OCI-LY1 (cell line): ENCODE data around the gene AQP1.

Experiments used
- H2AFZ ChIP-seq: fragments of 200-600 bp; sonication (generic), shearing (Covaris generic); 2 replicates; pipeline ENCODE4 v1.6.0; 2014; ENCODE audit warnings: antibody characterized with exemption, mild to moderate bottlenecking, low read length
- H3F3A ChIP-seq: fragments of 200-600 bp; sonication (generic), shearing (Covaris generic); 2 replicates; pipeline ENCODE4 v1.6.0; 2014; ENCODE audit warnings: mild to moderate bottlenecking, antibody characterized with exemption, low read length, moderate library complexity; ENCODE audit not compliant: insufficient read depth
- H3K27ac ChIP-seq: fragments of 200-600 bp; sonication (generic); 2 replicates; pipeline ENCODE4 v1.5.1; 2014; ENCODE audit warnings: low read length, mixed run types, mild to moderate bottlenecking, low read depth; ENCODE audit not compliant: poor library complexity, severe bottlenecking
- H3K27me3 ChIP-seq: fragments of 200-600 bp; sonication (generic); 2 replicates; pipeline ENCODE4 v1.6.0; 2014; ENCODE audit warnings: antibody characterized with exemption, mild to moderate bottlenecking, low read length, moderate library complexity; ENCODE audit not compliant: insufficient read depth
- H3K36me3 ChIP-seq: fragments of 200-600 bp; sonication (generic); 2 replicates; pipeline ENCODE4 v1.6.1; 2014; ENCODE audit warnings: mild to moderate bottlenecking, antibody characterized with exemption, low read length, moderate library complexity, mixed read lengths; ENCODE audit not compliant: insufficient read depth
- H3K4me1 ChIP-seq: fragments of 200-600 bp; sonication (generic); 2 replicates; pipeline ENCODE4 v1.5.1; 2014; ENCODE audit warnings: mild to moderate bottlenecking, low read length, moderate library complexity; ENCODE audit not compliant: insufficient read depth, severe bottlenecking
- H3K4me2 ChIP-seq: fragments of 200-600 bp; sonication (generic), shearing (Covaris generic); 2 replicates; pipeline ENCODE4 v1.6.1; 2014; ENCODE audit warnings: low read length
- H3K4me3 ChIP-seq: fragments of 200-600 bp; sonication (generic); 2 replicates; pipeline ENCODE4 v1.5.1; 2014; ENCODE audit warnings: low read length, low read depth, mild to moderate bottlenecking, mixed read lengths; ENCODE audit not compliant: poor library complexity, severe bottlenecking
- H3K79me2 ChIP-seq: fragments of 200-600 bp; shearing (Covaris generic); 2 replicates; pipeline ENCODE4 v1.6.1; 2016; ENCODE audit warnings: mixed run types, low read length, mixed read lengths; ENCODE audit not compliant: insufficient read depth
- H3K9ac ChIP-seq: fragments of 200-600 bp; sonication (generic), shearing (Covaris generic); 2 replicates; pipeline ENCODE4 v1.6.1; 2014; ENCODE audit warnings: mild to moderate bottlenecking, low read length, mixed read lengths
- H3K9me2 ChIP-seq: fragments of 200-600 bp; sonication (generic), shearing (Covaris generic); 2 replicates; pipeline ENCODE4 v1.6.1; 2014; ENCODE audit warnings: low read depth, mild to moderate bottlenecking, low read length, mixed read lengths
- H3K9me3 ChIP-seq: fragments of 200-600 bp; shearing (Covaris generic); 2 replicates; pipeline ENCODE4 v1.6.1; 2014; ENCODE audit warnings: low read length, mixed read lengths
- H4K20me1 ChIP-seq: fragments of 200-600 bp; sonication (generic), shearing (Covaris generic); 2 replicates; pipeline ENCODE4 v1.6.0; 2016; ENCODE audit warnings: mild to moderate bottlenecking, low read length; ENCODE audit not compliant: insufficient read depth
- EZH2 ChIP-seq: fragments of 200-600 bp; sonication (generic), shearing (Covaris generic); IDR thresholded peaks from 2 replicates; pipeline ENCODE4 v1.8.0; 2017; ENCODE audit warnings: borderline replicate concordance, mixed run types, mild to moderate bottlenecking, antibody characterized with exemption, low read length, moderate library complexity, mixed read lengths
- TF ChIP-seq, protein P1 (sequence below): fragments of 200-600 bp; sonication (generic), shearing (Covaris generic); IDR thresholded peaks from 2 replicates; pipeline ENCODE4 v1.5.1; 2017; ENCODE audit warnings: mild to moderate bottlenecking, antibody characterized with exemption, low read length, moderate library complexity, mixed read lengths

Gene AQP1

DNA sequence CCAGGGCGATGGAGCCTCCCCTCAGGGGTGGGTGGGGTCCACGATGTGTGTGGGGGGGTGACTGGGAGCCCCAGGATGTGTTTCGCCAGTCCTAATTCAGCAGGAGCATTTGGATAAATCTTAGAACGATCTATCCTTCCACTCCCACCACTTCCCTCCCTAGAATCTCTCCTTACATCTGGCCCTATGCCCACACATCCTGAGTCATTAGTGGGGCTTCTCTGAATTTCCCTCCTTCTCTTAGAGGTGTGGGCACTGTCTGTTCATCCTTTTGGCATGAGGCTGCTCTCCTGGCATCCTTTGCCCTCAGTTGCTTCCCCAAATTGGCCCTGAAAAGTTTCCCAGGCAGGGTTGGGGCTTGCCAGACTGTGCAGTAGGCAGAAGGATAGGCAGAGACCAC is 53.7 kb downstream of the AQP1 start:
- no peak overlapping the region for H2AFZ ChIP-seq
- H3K4me3 ChIP-seq, result no peak overlapping the region
- H4K20me1 ChIP-seq, result no peaks in the 10 kb centered on the region
- TF ChIP-seq, protein P1, sequence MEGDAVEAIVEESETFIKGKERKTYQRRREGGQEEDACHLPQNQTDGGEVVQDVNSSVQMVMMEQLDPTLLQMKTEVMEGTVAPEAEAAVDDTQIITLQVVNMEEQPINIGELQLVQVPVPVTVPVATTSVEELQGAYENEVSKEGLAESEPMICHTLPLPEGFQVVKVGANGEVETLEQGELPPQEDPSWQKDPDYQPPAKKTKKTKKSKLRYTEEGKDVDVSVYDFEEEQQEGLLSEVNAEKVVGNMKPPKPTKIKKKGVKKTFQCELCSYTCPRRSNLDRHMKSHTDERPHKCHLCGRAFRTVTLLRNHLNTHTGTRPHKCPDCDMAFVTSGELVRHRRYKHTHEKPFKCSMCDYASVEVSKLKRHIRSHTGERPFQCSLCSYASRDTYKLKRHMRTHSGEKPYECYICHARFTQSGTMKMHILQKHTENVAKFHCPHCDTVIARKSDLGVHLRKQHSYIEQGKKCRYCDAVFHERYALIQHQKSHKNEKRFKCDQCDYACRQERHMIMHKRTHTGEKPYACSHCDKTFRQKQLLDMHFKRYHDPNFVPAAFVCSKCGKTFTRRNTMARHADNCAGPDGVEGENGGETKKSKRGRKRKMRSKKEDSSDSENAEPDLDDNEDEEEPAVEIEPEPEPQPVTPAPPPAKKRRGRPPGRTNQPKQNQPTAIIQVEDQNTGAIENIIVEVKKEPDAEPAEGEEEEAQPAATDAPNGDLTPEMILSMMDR, result no peak
- no peak for TF ChIP-seq EZH2
- no peaks in the 10 kb centered on the region for H3K79me2 ChIP-seq
- H3K9me3 ChIP-seq, result no peaks in the 10 kb centered on the region
- H3K4me1 ChIP-seq, result no peaks in the 10 kb centered on the region
- no peaks in the 10 kb centered on the region for H3K36me3 ChIP-seq
- no peak overlapping the region for H3K9ac ChIP-seq
- no peak overlapping the region for H3K27ac ChIP-seq
- no peaks in the 10 kb centered on the region for H3K9me2 ChIP-seq
- H3K27me3 ChIP-seq, result 0 out of 2 replicates have a peak, but pooled peaks cover 5% of the 10 kb centered on the region
- no peaks in the 10 kb centered on the region for H3F3A ChIP-seq
- H3K4me2 ChIP-seq, result no peak overlapping the region

DNA sequence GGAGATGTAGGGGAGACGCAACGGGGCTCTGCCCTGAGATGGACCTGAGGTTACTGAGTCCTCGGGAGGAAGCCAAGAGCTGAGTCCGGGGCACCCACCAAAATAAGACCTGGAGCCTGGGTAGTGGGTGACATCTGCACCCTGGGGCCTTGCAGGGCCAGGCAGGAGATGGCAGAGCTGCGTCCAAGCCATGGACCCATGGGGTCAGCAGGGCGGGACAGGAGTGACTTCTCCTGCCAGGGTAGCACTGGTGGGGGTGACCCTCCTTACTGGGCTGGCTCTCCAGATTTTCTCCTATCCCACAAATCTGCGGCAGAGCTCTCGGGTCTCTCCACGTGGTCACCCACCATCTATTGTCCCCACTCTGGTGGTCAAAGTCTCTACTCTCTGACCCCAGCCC is 54.2 kb downstream of the AQP1 start:
- no peaks in the 10 kb centered on the region for H3K36me3 ChIP-seq
- H3K9me2 ChIP-seq, result no peaks in the 10 kb centered on the region
- H3K79me2 ChIP-seq, result no peaks in the 10 kb centered on the region
- no peak overlapping the region for H2AFZ ChIP-seq
- no peak overlapping the region for H3K4me2 ChIP-seq
- no peaks in the 10 kb centered on the region for H3K9me3 ChIP-seq
- no peaks in the 10 kb centered on the region for H3K4me1 ChIP-seq
- no peak for TF ChIP-seq EZH2
- TF ChIP-seq, protein P1, result no peak
- 0 out of 2 replicates have a peak, but pooled peaks cover 5% of the 10 kb centered on the region for H3K27me3 ChIP-seq
- H3K27ac ChIP-seq, result no peak overlapping the region
- H4K20me1 ChIP-seq, result no peaks in the 10 kb centered on the region
- H3F3A ChIP-seq, result no peaks in the 10 kb centered on the region
- no peak overlapping the region for H3K4me3 ChIP-seq
- no peak overlapping the region for H3K9ac ChIP-seq

DNA sequence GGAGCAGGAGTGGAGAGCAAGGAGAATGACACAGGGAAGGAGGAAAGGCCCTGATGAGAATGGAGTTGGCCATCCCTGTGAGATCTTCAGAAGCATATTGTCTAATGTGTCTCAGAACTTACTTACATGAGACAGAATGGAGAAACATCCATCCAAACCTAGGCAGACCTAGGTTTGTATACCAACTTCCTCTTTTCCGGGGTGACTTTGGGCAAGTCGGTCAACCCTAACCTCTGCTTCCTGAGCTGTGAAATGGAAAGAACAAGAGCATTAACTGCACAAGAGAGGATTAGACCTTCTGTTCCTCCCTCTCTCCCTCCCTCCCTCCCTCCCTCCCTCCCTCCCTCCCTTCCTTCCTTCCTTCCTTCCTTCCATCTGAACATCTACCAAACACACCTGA is 56.6 kb downstream of the AQP1 start:
- no peak overlapping the region for H3K4me3 ChIP-seq
- H4K20me1 ChIP-seq, result no peaks in the 10 kb centered on the region
- TF ChIP-seq, protein P1, result no peak
- no peak for TF ChIP-seq EZH2
- no peaks in the 10 kb centered on the region for H3K4me1 ChIP-seq
- no peak overlapping the region for H3K27ac ChIP-seq
- H3K4me2 ChIP-seq, result no peak overlapping the region
- H3K9me3 ChIP-seq, result no peaks in the 10 kb centered on the region
- no peak overlapping the region for H3K9ac ChIP-seq
- H3K36me3 ChIP-seq, result no peaks in the 10 kb centered on the region
- no peak overlapping the region for H2AFZ ChIP-seq
- H3K27me3 ChIP-seq, result no peaks in the 10 kb centered on the region
- no peaks in the 10 kb centered on the region for H3K79me2 ChIP-seq
- no peaks in the 10 kb centered on the region for H3K9me2 ChIP-seq
- H3F3A ChIP-seq, result no peaks in the 10 kb centered on the region
